Measurements from ENCODE around the gene CEP41. TPM values are rescaled to one million over a fixed set of nuclear protein-coding genes. Genes with fewer than 3 reads are reported as not detected.

The CEP41 gene
- total and polyA plus RNA-seq, 2 of the 13 experiments (the other 11 are each of a cell fraction or from before 2014, with no cell fraction given), result 8.7 to 9.0 TPM

GRCh38 chr7:130440527-130441365 is at the start of gene CEP41 (continued):
- TF ChIP-seq, protein P1, sequence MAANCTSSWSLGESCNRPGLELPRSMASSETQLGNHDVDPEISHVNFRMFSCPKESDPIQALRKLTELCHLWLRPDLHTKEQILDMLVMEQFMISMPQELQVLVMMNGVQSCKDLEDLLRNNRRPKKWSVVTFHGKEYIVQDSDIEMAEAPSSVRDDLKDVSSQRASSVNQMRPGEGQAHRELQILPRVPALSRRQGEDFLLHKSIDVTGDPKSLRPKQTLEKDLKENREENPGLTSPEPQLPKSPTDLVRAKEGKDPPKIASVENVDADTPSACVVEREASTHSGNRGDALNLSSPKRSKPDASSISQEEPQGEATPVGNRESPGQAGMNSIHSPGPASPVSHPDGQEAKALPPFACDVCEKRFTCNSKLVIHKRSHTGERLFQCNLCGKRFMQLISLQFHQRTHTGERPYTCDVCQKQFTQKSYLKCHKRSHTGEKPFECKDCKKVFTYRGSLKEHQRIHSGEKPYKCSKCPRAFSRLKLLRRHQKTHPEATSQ (CRISPR knock-in tag; IDR thresholded peaks at IDR 0.05; ENCODE audit: borderline replicate concordance), result 0 out of 2 replicates have a peak, but pooled peaks have one; percentile 21
- TF ChIP-seq CCAR2 (optimal IDR thresholded peaks at IDR 0.05; ENCODE audit: low read depth, low read length) (no peak), MAZ (IDR thresholded peaks at IDR 0.05; ENCODE audit: borderline replicate concordance, low read depth, low read length) (no peak), MAZ (CRISPR knock-in tag; IDR thresholded peaks at IDR 0.05; ENCODE audit: low read depth) (peak; percentile 54; the same call in 1 of the 2 replicates), ZNF24 (IDR thresholded peaks at IDR 0.05) (no peak), RAD21 (CRISPR knock-in tag; IDR thresholded peaks at IDR 0.05) (no peak), HCFC1 (IDR thresholded peaks at IDR 0.05; ENCODE audit: low read depth, low read length) (peak; percentile 30; the same call in 1 of the 2 replicates), ARNTL (CRISPR knock-in tag; IDR thresholded peaks at IDR 0.05) (peak; percentile 48; the same call in 1 of the 2 replicates), MED1 (CRISPR knock-in tag; IDR thresholded peaks at IDR 0.05) (peak; percentile 8; the same call in 1 of the 2 replicates), ZNF792 (CRISPR knock-in tag; IDR thresholded peaks at IDR 0.05) (no peak), ZSCAN31 (CRISPR knock-in tag; IDR thresholded peaks at IDR 0.05; ENCODE audit: low read depth) (peak; percentile 77; the same call in 1 of the 2 replicates), ELF3 (CRISPR knock-in tag; IDR thresholded peaks at IDR 0.05) (no peak), MTF2 (CRISPR knock-in tag; IDR thresholded peaks at IDR 0.05; ENCODE audit: borderline replicate concordance) (no peak), ATF7-NPFF (CRISPR knock-in tag; IDR thresholded peaks at IDR 0.05; ENCODE audit: low read depth) (no peak), ZNF513 (CRISPR knock-in tag; conservative IDR thresholded peaks at IDR 0.05) (no peak), NR0B2 (CRISPR knock-in tag; IDR thresholded peaks at IDR 0.05) (0 out of 2 replicates have a peak, but pooled peaks have one; percentile 46)
- TF ChIP-seq, protein P2, sequence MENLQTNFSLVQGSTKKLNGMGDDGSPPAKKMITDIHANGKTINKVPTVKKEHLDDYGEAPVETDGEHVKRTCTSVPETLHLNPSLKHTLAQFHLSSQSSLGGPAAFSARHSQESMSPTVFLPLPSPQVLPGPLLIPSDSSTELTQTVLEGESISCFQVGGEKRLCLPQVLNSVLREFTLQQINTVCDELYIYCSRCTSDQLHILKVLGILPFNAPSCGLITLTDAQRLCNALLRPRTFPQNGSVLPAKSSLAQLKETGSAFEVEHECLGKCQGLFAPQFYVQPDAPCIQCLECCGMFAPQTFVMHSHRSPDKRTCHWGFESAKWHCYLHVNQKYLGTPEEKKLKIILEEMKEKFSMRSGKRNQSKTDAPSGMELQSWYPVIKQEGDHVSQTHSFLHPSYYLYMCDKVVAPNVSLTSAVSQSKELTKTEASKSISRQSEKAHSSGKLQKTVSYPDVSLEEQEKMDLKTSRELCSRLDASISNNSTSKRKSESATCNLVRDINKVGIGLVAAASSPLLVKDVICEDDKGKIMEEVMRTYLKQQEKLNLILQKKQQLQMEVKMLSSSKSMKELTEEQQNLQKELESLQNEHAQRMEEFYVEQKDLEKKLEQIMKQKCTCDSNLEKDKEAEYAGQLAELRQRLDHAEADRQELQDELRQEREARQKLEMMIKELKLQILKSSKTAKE (CRISPR knock-in tag; IDR thresholded peaks at IDR 0.05; ENCODE audit: borderline replicate concordance), result peak; percentile 40; the same call in 1 of the 2 replicates
- TF ChIP-seq, protein P3, sequence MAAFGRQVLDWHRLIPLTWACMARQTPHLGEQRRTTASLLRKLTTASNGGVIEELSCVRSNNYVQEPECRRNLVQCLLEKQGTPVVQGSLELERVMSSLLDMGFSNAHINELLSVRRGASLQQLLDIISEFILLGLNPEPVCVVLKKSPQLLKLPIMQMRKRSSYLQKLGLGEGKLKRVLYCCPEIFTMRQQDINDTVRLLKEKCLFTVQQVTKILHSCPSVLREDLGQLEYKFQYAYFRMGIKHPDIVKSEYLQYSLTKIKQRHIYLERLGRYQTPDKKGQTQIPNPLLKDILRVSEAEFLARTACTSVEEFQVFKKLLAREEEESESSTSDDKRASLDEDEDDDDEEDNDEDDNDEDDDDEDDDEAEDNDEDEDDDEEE (CRISPR knock-in tag; IDR thresholded peaks at IDR 0.05), result no peak
- TF ChIP-seq, protein P4, sequence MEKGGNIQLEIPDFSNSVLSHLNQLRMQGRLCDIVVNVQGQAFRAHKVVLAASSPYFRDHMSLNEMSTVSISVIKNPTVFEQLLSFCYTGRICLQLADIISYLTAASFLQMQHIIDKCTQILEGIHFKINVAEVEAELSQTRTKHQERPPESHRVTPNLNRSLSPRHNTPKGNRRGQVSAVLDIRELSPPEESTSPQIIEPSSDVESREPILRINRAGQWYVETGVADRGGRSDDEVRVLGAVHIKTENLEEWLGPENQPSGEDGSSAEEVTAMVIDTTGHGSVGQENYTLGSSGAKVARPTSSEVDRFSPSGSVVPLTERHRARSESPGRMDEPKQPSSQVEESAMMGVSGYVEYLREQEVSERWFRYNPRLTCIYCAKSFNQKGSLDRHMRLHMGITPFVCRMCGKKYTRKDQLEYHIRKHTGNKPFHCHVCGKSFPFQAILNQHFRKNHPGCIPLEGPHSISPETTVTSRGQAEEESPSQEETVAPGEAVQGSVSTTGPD (CRISPR knock-in tag; IDR thresholded peaks at IDR 0.05), result no peak

Measured in HepG2 (cell line).